ENCODE results near the gene TRPV5.

The TRPV5 gene

DNA sequence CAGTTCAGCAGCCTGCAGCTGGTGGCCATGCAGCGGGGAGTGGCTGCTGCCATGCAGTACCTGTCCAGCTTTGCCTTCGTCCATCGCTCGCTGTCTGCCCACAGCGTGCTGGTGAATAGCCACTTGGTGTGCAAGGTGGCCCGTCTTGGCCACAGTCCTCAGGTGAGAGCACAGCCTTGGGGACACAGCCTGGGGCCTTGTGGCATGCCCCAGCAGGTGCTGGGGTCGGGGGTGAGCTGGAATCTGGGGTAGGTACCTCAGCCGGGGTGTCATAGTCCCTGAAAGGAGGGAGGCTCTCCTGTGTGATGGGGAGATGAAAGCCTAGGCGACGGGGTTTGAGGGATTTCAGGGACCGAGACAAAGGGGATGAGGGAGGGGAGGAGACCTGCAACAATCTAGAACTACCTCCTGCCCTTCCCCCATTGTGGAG is 64.5 kb downstream of the TRPV5 start:
- no peak for DNase-seq

DNA sequence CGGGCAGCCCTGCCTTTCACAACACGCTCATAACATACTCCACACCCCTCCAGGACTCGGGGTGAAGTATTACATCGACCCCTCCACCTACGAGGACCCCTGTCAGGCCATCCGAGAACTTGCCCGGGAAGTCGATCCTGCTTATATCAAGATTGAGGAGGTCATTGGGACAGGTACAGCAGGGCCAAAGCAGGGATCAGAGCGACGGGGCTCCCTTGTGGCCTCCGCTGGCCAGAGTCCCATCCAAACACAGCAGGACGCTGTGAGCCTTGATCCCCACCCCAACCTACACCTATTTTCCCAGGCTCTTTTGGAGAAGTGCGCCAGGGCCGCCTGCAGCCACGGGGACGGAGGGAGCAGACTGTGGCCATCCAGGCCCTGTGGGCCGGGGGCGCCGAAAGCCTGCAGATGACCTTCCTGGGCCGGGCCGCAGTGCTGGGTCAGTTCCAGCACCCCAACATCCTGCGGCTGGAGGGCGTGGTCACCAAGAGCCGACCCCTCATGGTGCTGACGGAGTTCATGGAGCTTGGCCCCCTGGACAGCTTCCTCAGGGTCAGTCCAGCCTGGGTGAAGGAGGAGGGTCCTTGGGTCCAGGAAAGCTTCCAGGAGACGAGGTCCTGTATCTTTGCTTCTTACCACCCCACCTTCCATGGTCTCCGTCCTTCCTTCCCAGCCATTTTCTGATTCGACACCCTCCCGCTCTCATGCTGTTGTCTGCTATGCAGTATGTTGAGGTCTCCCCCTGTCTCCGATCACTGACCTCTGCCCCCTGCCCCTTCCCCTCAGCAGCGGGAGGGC is 65.2 kb downstream of the TRPV5 start:
- DNase-seq: no peak

DNA sequence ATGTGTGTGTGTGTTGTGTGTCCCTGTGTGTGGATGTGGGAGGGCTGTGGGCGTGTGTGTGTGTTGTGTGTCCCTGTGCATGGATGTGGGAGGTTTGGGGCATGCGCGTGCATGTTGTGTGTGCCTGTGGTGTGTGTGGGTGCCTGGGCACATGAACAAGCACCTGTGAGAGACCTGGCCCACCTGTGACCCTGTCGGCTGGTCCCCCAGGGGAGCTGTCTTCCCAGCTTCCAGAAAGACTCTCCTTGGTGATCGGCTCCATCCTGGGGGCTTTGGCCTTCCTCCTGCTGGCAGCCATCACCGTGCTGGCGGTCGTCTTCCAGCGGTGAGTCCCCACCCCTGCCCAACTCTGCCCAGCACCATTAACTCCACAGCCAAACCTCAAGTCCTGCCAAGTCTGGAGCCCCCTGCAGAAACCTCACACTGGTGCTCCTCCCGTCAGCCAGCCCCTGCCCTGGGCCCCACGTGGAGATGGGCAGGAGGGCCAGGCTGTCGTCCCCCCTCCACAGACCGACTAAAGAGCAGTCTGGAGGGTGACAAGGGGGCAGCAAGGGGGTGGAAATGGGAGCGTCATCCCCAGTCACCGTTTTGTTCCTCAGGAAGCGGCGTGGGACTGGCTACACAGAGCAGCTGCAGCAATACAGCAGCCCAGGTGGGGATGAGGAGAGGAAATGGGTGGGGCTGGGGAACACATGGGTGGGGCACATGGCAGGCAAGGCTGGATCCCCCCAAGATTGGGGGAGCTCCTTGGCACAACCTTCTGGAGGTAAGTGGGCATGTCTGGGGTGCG is 66.0 kb downstream of the TRPV5 start:
- DNase-seq: no peak

DNA sequence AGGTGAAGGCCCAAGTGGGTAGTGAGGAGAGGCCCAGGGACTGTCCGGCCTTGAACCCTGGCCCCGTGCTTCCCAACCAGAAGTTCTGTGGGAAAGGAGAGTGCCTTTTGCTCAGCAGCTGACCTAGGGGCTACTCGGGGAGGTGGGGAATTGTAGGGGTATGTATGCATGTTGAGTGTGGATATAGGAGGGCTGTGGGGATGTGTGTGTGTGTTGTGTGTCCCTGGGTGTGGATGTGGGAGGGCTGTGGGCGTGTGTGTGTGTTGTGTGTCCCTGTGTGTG is 66.5 kb downstream of the TRPV5 start:
- DNase-seq: no peak

DNA sequence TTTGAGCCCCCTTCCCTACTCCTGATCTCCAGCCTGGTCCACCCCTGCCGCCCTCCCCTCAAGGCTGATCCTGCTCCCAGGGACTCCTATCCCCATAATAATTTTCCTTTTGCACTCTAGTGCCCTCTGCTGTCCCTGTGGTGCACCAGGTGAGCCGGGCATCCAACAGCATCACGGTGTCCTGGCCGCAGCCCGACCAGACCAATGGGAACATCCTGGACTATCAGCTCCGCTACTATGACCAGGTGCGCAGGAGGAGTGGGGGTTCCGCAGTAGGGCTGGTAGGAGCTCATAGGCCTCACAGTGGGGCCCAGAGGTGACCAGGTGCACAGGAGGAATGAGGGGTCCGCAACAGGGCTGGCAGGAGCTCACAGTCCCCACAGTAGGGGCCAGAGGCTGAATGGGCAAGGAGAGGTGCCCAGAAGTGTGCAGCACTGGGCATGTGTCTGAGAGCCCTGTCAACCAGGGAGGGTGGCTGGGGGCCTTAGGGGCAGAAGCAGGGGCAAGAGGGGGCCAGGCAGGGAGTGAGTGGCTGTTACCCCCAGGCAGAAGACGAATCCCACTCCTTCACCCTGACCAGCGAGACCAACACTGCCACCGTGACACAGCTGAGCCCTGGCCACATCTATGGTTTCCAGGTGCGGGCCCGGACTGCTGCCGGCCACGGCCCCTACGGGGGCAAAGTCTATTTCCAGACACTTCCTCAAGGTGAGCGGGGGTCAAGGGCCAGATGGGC is 67.0 kb downstream of the TRPV5 start:
- no peak for DNase-seq

DNA sequence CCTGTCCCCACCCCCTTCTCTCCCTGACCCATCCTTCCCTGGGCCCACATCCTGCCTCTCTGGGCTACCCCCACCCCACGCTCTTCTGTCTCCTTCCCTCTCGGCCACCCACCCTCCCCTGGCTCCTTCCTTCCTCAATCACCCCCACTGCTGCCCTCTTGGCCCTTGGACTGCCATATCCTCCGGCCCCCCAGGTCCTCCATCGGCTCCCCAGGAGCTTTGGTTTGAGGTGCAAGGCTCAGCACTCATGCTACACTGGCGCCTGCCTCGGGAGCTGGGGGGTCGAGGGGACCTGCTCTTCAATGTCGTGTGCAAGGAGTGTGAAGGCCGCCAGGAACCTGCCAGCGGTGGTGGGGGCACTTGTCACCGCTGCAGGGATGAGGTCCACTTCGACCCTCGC is 67.8 kb downstream of the TRPV5 start:
- no peak for DNase-seq

DNA sequence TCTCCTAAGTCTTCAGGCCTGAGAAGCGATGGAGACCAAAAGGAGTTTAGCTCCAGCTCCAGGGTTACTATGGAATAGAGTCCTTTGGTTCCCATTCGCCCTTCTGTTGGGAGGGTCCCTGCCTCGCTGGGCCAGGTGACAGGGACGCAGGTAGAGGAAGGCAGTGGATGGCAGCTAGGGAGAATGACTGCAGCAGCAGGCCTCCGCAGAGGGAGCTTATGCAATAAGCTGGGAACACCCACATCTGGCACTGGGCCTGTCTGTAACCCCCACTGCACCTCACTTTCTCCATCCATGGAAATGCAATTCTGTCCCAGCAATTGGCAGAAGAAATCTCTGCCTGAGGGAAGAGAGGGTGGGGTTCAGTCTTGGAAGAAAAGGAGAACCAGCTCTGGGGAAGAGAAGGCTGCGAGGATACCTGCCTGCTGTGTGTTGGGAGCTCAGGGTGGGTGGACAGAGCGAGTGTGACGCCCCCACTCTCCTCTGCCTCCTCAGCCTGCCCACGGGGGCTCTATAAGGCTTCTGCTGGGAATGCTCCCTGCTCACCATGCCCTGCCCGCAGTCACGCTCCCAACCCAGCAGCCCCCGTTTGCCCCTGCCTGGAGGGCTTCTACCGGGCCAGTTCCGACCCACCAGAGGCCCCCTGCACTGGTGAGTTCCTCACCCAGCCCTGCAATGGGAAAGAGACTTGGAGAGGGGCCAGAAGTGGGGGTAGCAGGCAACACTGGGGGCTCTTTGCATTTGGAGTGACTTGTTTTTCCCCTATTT is 68.4 kb downstream of the TRPV5 start:
- no peak for DNase-seq

DNA sequence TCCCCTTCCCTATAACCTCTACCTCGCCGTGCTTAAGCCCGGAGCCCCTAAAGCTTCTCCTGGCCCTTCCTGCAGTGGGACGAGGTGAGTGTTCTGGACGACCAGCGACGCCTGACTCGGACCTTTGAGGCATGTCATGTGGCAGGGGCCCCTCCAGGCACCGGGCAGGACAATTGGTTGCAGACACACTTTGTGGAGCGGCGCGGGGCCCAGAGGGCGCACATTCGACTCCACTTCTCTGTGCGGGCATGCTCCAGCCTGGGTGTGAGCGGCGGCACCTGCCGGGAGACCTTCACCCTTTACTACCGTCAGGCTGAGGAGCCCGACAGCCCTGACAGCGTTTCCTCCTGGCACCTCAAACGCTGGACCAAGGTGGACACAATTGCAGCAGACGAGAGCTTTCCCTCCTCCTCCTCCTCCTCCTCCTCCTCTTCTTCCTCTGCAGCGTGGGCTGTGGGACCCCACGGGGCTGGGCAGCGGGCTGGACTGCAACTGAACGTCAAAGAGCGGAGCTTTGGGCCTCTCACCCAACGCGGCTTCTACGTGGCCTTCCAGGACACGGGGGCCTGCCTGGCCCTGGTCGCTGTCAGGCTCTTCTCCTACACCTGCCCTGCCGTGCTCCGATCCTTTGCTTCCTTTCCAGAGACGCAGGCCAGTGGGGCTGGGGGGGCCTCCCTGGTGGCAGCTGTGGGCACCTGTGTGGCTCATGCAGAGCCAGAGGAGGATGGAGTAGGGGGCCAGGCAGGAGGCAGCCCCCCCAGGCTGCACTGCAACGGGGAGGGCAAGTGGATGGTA is 69.5 kb downstream of the TRPV5 start:
- DNase-seq: no peak

DNA sequence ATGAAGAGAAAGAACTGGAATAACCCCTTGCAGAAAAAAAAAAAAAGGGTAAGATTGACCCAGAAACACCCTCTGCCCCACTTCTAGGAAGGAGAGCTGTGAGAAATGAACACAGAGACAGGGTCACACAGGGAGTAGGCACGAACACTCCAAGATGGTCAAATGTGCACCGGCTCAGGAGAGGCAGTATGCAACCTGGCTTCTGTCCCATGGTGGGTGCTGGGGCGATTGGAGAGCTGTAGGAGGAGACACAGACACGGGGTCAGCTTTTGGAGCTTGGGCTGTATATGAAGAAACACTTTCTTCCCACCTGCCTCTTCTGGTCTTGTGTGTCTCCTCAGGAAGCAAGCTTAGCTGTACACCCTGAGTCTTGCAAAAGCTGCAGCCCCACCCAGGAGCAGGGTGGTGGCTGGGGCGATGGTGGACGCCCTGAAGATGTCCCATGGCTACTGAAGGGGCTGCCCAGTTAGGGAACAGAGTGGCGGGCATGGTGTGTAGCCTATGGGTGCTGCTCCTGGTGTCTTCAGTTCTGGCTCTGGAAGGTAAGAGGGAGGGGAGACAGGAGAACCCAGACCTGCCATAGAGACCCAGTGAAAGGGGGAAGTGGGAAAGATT is 70.7 kb downstream of the TRPV5 start:
- DNase-seq: no peak

DNA sequence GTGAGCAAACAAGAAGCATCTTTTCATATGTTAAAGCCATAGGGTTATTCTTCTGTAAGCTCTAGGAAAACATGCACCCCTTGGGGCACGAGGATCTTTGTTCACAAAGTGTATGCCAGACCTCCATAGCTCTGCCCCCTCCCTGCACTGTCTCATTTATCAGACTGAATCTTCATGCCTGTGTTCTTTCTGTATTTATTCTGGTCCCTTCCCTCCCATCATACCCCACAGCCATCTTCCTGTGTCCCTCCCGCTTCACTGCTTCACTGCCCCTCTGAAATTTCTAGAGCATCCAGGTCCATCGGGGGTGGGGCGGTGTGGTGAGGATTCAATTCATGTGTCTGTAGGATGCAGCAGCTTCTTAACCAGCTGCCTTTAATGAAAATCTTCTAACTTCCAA is 71.2 kb downstream of the TRPV5 start:
- no peak for DNase-seq

DNA sequence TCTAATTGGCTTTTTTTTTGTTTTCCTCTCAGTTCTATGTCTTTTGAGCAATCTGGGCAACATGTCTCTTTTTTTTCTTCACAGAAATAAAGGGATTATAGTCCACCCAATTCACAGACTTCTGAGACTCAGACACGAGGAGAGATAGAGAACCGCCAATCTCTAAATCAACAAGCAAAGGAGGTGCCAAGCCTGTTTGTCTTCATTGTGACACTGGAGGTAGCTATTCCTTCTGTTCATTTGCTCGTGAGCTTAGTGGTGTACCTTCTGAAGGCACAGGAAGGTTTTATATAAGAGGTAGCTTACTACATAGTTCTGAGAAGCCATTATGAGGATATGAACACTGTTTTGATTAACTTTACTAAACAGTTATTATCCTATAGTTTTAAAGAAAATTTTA is 72.6 kb downstream of the TRPV5 start:
- DNase-seq: no peak

DNA sequence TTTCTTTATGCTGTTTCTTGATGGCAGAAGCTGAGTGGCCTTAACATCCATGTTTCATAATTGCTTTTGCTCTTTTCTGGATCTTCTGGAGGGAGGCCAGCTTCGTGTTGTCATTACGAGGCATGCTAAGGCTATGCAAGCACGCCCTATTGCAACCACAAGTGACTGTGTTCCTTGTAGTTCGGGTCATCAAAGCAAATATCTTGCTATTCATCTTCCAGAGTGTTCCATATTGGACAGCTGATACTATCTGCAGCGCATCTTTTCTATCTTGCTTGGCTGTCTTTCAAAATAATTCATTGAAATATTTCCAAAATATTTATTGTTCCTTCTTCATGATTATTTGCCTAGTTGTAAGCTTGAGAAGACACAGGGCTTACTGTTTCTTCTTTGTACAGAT is 73.7 kb downstream of the TRPV5 start:
- no peak for DNase-seq

DNA sequence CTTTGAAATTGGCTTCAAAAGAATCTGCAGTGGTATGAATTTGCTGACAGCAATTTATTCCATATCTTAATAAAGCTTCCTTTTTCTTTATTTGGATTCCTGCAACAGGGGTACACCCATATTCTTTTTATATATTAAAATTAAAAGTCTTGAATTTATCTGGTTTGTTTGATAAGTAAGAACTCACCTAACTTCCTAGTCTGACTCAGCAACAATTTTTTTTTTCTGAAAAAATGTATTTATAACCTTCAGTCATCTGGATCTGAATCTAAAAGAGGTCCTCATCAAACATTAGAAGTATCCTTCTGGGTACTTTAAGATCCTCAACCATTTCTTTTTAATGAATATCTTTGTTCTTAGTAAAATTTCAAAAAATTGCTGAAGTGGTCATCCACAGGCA is 74.1 kb downstream of the TRPV5 start:
- no peak for DNase-seq

Measured in NCI-H2107 (cell line).